WERI-Rb-1 (cell line): ENCODE data around the gene ZNF790.

Experiments used
- DNase-seq: peaks from one replicate; pipeline ENCODE4 v3.0.0-alpha.2; 2020
- H3K27ac ChIP-seq: fragments of 250-450 bp; sonication (Bioruptor Pico); 2 replicates; pipeline ENCODE4 v1.5.1; 2020; ENCODE audit warnings: mild to moderate bottlenecking, moderate library complexity
- H3K27me3 ChIP-seq: fragments of 250-450 bp; sonication (Bioruptor Pico); 2 replicates; pipeline ENCODE4 v1.5.1; 2021; ENCODE audit warnings: mild to moderate bottlenecking, low read depth, moderate library complexity; ENCODE audit not compliant: insufficient read depth, severe bottlenecking
- H3K36me3 ChIP-seq: fragments of 250-450 bp; sonication (Bioruptor Pico); 2 replicates; pipeline ENCODE4 v1.5.1; 2020; ENCODE audit warnings: mild to moderate bottlenecking, moderate library complexity
- H3K4me3 ChIP-seq: 2 replicates; pipeline ENCODE4 v1.5.1; 2011; ENCODE audit warnings: low read depth, mild to moderate bottlenecking, control low read depth, low read length
- H3K9me3 ChIP-seq: fragments of 250-450 bp; sonication (Bioruptor Pico); 2 replicates; pipeline ENCODE4 v1.5.1; 2021; ENCODE audit warnings: mild to moderate bottlenecking, moderate library complexity; ENCODE audit not compliant: severe bottlenecking
- TF ChIP-seq, protein P1 (sequence below): IDR thresholded peaks from 2 replicates; pipeline ENCODE4 v1.5.1; 2011; ENCODE audit warnings: low read depth, mild to moderate bottlenecking, control low read depth, inconsistent platforms, low read length

The ZNF790 gene

DNA sequence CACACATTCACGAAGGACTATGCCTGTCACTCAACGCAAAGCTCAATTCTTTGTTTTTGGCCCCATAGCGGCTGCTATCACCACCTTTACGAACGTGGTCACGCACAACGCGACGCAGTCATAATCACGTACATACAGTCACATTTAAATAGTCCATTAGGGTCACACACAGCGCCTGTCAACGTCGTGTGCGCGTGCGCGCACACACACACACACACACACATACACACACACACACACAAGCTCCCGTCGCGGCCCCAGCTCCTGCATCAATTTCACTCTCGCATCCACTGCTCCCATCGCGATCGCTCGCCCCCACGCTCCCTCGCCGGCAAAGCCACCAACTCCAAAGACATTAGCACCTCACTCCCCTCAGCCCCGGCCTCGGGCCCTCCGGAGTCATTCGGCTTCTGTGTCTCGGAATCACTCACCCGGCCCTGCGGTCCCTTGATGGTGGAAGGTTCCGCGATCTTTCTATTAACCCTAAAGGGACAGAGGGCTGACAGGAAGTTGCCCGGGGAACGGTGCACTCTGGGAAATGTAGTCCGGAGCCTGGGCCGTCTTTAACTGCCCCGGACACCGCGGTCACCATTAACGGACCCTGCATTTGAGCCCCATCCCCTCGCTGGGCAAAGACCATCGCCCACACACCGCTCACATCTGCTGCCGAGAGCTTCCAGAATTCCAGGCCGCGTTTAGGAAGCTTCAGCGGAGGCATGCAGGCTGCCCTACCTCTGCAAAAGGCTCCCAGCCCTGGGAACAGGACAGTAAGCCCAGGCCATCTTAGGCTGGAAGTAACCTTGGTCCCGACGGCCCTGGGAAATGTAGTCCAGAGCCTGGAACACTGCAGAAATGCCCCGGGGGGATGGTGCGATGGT, at the start of gene ZNF790:
TSS of gene ZNF790 (minus strand) at position 482 of the 878 bp plus-strand sequence. CDS start 12,768 bp downstream, outside the sequence.
- Histone ChIP-seq H3K4me3 (peak within 1 kb of the TSS; percentile 85), H3K27ac (peak within 1 kb of the TSS; percentile 95), H3K27me3 (no peaks in the 10 kb centered on the region), H3K36me3 (peaks cover 23% of the 10 kb centered on the region), H3K9me3 (peaks cover 6% of the 10 kb centered on the region)
- TF ChIP-seq, protein P1, sequence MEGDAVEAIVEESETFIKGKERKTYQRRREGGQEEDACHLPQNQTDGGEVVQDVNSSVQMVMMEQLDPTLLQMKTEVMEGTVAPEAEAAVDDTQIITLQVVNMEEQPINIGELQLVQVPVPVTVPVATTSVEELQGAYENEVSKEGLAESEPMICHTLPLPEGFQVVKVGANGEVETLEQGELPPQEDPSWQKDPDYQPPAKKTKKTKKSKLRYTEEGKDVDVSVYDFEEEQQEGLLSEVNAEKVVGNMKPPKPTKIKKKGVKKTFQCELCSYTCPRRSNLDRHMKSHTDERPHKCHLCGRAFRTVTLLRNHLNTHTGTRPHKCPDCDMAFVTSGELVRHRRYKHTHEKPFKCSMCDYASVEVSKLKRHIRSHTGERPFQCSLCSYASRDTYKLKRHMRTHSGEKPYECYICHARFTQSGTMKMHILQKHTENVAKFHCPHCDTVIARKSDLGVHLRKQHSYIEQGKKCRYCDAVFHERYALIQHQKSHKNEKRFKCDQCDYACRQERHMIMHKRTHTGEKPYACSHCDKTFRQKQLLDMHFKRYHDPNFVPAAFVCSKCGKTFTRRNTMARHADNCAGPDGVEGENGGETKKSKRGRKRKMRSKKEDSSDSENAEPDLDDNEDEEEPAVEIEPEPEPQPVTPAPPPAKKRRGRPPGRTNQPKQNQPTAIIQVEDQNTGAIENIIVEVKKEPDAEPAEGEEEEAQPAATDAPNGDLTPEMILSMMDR: no peak
- peak; percentile 90 for DNase-seq

DNA sequence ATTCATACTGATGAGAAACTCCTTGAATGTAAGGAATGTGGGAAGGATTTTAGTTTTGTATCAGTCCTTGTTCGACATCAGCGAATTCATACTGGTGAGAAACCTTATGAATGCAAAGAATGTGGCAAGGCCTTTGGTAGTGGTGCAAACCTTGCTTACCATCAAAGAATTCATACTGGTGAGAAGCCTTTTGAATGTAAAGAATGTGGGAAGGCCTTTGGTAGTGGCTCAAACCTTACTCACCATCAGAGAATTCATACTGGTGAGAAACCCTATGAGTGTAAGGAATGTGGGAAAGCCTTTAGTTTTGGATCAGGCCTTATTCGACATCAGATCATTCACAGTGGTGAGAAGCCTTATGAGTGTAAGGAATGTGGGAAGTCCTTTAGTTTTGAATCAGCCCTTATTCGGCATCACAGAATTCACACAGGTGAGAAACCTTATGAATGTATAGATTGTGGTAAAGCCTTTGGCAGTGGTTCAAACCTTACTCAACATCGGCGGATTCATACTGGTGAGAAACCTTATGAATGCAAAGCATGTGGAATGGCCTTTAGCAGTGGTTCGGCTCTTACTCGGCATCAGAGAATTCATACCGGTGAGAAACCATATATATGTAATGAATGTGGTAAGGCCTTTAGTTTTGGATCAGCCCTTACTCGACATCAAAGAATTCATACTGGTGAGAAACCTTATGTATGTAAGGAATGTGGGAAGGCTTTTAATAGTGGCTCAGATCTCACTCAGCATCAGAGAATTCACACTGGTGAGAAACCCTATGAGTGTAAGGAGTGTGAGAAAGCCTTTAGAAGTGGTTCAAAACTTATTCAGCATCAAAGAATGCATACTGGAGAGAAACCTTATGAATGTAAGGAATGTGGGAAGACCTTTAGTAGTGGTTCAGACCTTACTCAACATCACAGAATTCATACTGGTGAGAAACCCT, 39.1 kb upstream of the ZNF790 start:
- no peak overlapping the region for H3K27ac ChIP-seq
- TF ChIP-seq, protein P1: no peak
- H3K27me3 ChIP-seq: no peaks in the 10 kb centered on the region
- peaks cover 27% of the 10 kb centered on the region for H3K36me3 ChIP-seq
- DNase-seq: no peak
- peaks cover 28% of the 10 kb centered on the region for H3K9me3 ChIP-seq
- H3K4me3 ChIP-seq: no peak overlapping the region

DNA sequence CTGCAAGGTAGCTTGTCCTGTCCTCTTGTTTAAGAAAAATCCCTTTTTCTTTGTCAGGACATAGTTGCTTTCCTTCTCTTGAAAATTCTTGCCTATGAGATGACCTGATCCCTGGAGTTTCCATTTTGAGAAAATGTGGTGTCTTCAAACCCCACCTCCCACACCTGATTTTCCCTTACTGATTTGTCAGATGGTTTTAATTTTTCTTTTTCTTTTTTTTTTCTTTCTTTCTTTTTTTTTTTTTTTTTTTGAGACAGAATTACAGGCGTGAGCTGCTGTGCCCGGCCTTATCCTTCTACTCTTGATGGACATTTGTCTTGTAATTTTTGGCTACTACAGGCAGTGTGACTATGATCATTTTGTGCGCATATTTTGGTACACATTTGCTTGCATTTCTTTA, 13.7 kb upstream of the ZNF790 start:
- H3K9me3 ChIP-seq: no peaks in the 10 kb centered on the region
- 0 out of 2 replicates have a peak overlapping the region, but pooled peaks have one; percentile 83 for H3K4me3 ChIP-seq
- no peak for DNase-seq
- no peaks in the 10 kb centered on the region for H3K27me3 ChIP-seq
- H3K27ac ChIP-seq: no peak overlapping the region
- TF ChIP-seq, protein P1: no peak
- H3K36me3 ChIP-seq: peaks cover 13% of the 10 kb centered on the region

DNA sequence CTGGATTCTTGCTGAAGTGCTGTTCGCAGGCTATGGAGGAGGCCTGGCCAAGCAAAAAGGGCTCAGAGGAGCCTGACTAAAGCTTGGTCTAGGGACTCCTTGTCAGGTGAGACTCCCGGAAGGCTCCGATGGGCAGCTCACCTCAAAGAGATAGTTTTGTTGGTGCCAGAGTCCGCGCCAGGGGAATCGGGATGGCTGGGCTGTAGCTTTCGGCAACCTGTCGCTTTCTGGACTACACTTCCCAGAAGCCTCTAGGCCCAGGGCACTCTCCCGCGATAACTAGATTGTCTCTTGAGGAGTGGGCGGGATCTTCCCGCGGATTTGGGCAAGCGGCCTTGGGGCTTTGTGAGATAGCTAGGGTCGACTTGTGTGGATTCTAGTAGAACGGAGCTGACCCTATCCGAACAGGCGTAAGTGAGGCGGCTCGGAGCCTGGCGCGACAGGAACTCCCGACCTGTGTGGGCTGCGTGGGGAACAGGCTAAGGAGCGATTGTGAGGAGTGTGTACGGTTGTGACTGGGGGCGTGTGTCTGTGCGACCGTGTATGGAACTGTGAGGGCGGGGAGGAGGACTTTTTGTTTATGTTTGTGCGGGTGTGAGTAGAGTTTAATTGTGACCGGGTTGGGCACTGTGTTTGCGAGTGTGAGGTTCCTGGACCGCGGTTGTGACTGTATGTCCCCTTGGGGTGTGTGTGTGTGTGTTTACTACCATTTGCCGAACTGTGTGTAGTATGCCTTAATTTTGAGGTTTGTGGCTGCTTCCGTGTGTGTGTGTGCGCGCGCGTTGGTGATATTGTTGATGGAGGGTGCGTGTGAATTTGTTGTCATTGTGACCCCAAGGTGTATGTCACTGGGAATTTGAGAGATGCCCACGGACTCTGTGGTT, 12.6 kb upstream of the ZNF790 start, which contains the start of gene ZNF345:
TSS of gene ZNF345 (plus strand) at position 318 of the 884 bp plus-strand sequence. CDS start 25,955 bp downstream, outside the sequence.
- peaks cover 13% of the 10 kb centered on the region for H3K36me3 ChIP-seq
- H3K27me3 ChIP-seq: no peaks in the 10 kb centered on the region
- DNase-seq: peak; percentile 92
- TF ChIP-seq, protein P1: no peak
- H3K27ac ChIP-seq: peak within 1 kb of the TSS; percentile 79
- peak within 1 kb of the TSS; percentile 83 for H3K4me3 ChIP-seq
- H3K9me3 ChIP-seq: no peaks in the 10 kb centered on the region
